Activated T-helper 2 cell treated with anti-CD3 and anti-CD28 coated beads, Interferon-gamma antibody, Interleukin-2, Interleukin-4, amounts not matched to agents 10 μg/mL and 5 μg/mL and 100 μg/mL, durations not matched to agents 14 hours and 24 hours and 36 hours (primary cell): Measurements from ENCODE around the gene HSPA8. TPM values are rescaled to one million over a fixed set of nuclear protein-coding genes. Genes with fewer than 3 reads are reported as not detected.

Source experiments
- DNase-seq: peaks from one replicate; pipeline ENCODE4 v3.0.0; 2021; ENCODE audit warnings: low spot score
- H3K27ac Mint-ChIP-seq: one replicate; pipeline ENCODE4 v1.8.0; 2021; ENCODE audit warnings: mixed read lengths
- H3K27me3 Mint-ChIP-seq: one replicate; pipeline ENCODE4 v1.8.0; 2021; ENCODE audit warnings: low read depth, mixed read lengths
- H3K36me3 Mint-ChIP-seq: one replicate; pipeline ENCODE4 v1.8.0; 2021; ENCODE audit warnings: low read depth, mixed read lengths
- H3K4me1 Mint-ChIP-seq: one replicate; pipeline ENCODE4 v1.8.0; 2021; ENCODE audit warnings: low read depth, mixed read lengths
- H3K4me3 Mint-ChIP-seq: one replicate; pipeline ENCODE4 v1.8.0; 2021; ENCODE audit warnings: low read depth, mild to moderate bottlenecking, moderate library complexity, mixed read lengths
- H3K9me3 Mint-ChIP-seq: one replicate; pipeline ENCODE4 v1.8.0; 2021; ENCODE audit warnings: mixed read lengths
- intact Hi-C: fragments of 100-400 bp; cut with micrococcal nuclease; formaldehyde crosslinking; loops from one replicate; pipeline ENCODE4 v1.15.1; 2023
- total RNA-seq: library from RNA; stranded (reverse); gene quantifications from 2 replicates; pipeline ENCODE4 v1.2.3, GENCODE V29; 2022

The HSPA8 gene
- total RNA-seq, 1 donor from 2014 or later, result 3,975 TPM

DNA sequence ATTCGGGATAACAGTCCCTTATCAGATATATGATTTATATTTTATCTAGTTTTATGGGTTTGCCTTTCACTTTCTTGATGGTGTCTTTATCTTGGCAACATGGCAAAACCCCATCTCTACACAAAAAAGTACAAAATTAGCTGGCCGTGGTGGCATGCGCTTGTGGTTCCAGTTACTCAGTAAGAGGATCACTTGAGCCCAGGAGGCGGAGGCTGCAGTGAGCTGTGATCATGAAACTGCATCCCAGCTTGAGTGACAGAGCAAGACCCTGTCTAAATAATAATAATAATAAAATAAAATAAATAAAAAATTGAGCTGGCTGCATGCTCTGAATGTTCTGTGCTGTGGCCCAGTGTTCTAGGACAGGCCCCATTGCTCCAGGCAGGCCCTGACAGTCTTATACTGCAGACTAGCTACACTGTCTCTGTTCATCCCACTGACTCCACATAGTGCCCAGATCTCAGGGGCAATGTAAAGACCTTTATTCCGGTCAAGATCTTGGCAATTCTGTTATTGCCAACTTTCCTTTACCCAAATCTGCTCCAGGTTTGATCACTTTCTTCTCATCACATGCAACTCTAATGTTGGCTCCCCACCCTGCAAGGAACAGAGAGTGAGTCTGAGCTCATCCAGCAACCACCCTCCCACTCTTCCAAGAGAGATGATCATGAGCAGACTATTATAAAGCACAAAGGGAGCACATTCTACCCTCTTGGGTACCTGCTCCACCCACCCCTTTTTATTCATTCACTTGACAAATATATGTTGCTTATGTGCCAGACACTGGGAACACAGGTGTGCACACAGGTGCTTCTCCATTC lies 8.8 kb downstream of the HSPA8 start:
- Mint-ChIP-seq H3K4me3 (no peak overlapping the region), H3K4me1 (peaks cover 32% of the 10 kb centered on the region), H3K9me3 (no peaks in the 10 kb centered on the region), H3K36me3 (peaks cover 44% of the 10 kb centered on the region), H3K27me3 (peaks cover under 1% of the 10 kb centered on the region), H3K27ac (no peak overlapping the region)
- intact Hi-C loops, result no loop called here
- no peak for DNase-seq

DNA sequence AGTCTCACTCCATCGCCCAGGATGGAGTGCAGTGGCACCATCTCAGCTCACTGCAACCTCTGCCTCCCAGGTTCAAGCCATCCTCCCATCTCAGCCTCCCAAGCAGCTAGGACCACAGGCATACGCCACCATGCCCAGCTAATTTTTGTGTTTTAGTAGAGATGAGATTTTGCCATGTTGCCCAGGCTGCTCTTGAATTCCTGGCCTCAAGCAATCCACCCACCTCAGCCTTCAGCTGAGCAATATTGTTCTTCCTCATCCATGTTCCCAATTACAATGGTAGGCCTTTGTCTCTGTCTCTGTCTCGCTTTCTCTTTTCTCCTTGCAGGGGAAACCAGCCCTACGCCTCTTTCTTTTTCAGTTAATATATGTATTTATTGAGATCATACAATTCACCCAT lies 10.3 kb downstream of the HSPA8 start:
- peaks cover 12% of the 10 kb centered on the region for H3K27me3 Mint-ChIP-seq
- H3K4me3 Mint-ChIP-seq, result no peak overlapping the region
- no peak overlapping the region for H3K27ac Mint-ChIP-seq
- peaks cover 20% of the 10 kb centered on the region for H3K4me1 Mint-ChIP-seq
- peaks cover 29% of the 10 kb centered on the region for H3K36me3 Mint-ChIP-seq
- no peaks in the 10 kb centered on the region for H3K9me3 Mint-ChIP-seq
- intact Hi-C loops, result no loop called here
- DNase-seq, result no peak

DNA sequence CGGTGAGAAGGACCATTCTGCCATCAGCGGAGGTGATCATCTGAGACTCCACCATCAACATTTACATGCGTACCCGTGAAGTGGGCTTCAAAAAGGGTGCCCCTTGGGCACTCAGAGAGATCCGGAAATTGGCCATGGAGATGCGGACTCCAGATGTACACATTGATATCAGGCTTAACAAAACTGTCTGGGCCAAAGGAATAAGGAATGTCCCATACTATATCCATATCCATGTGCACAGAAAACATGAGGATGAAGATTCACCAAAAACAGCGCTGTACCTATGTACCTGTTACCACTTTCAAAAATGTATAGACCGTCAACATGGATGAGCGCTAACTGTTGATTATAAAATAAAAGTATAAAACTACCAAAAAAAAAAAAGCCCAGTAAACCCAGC lies 10.8 kb downstream of the HSPA8 start:
- Mint-ChIP-seq H3K27ac (no peak overlapping the region), H3K36me3 (peaks cover 24% of the 10 kb centered on the region)
- intact Hi-C loops, result no loop called here

DNA sequence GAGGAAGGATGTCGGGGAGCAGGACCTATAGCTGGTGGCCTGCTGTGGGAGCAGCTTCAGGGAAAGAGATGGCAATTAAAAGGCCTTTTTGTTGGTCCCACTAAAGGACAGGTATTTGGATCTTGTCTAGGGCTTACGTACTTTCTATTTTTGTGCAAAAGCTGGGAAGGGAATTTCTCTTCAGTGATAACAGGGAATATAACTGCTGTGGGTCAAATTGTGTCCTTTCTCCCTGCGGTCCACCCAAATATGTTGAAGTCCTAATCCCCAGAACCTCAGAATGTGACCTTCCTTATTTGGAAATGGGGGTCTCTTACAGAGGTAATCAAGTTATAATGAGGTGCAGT lies 14.0 kb downstream of the HSPA8 start:
- no peak for DNase-seq
- H3K27ac Mint-ChIP-seq, result no peak overlapping the region
- H3K36me3 Mint-ChIP-seq, result no peaks in the 10 kb centered on the region
- intact Hi-C loops, result no loop called here
- peaks cover 15% of the 10 kb centered on the region for H3K27me3 Mint-ChIP-seq
- H3K4me1 Mint-ChIP-seq, result no peaks in the 10 kb centered on the region
- no peak overlapping the region for H3K4me3 Mint-ChIP-seq
- no peaks in the 10 kb centered on the region for H3K9me3 Mint-ChIP-seq

More for the DNA sequence above, 10.8 kb downstream of the HSPA8 start:
- Mint-ChIP-seq H3K4me1 (peaks cover 16% of the 10 kb centered on the region), H3K4me3 (no peak overlapping the region), H3K9me3 (no peaks in the 10 kb centered on the region), H3K27me3 (peaks cover 15% of the 10 kb centered on the region)
- no peak for DNase-seq

DNA sequence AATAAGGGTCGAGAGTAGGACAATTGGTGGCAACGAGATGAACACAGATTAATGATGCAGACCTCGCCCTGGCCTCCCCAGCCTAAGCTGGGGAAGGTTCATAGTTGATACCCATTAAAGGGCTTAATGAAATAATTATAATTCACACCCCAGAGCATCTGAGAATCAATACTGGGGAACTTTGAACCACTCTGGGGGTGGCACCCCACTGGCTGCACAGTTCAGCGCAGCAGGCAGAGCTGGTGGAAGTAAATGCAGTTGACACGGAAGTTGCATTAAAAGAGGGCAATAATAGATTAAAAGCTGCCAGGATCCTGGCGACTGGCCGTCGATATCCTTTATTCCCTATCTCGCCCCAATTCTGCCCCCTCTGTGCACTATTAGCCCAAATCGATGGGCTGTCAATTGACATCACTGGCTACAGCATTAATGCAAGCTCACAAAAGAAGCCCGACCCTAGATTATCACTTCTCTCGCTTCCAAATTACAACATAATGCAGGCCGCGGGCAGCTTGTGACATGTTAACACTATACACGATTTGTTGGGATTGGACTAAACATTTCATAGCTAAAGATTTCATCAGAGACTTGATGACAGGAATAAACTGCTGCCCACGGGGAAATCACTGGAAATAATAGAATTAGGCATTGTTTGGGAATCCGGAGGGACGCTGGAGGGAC lies 14.5 kb downstream of the HSPA8 start:
- no peaks in the 10 kb centered on the region for H3K9me3 Mint-ChIP-seq
- no peak overlapping the region for H3K27ac Mint-ChIP-seq
- intact Hi-C loops, result no loop called here
- H3K4me1 Mint-ChIP-seq, result no peaks in the 10 kb centered on the region
- H3K4me3 Mint-ChIP-seq, result no peak overlapping the region
- DNase-seq, result no peak
- H3K27me3 Mint-ChIP-seq, result peaks cover 15% of the 10 kb centered on the region
- no peaks in the 10 kb centered on the region for H3K36me3 Mint-ChIP-seq

DNA sequence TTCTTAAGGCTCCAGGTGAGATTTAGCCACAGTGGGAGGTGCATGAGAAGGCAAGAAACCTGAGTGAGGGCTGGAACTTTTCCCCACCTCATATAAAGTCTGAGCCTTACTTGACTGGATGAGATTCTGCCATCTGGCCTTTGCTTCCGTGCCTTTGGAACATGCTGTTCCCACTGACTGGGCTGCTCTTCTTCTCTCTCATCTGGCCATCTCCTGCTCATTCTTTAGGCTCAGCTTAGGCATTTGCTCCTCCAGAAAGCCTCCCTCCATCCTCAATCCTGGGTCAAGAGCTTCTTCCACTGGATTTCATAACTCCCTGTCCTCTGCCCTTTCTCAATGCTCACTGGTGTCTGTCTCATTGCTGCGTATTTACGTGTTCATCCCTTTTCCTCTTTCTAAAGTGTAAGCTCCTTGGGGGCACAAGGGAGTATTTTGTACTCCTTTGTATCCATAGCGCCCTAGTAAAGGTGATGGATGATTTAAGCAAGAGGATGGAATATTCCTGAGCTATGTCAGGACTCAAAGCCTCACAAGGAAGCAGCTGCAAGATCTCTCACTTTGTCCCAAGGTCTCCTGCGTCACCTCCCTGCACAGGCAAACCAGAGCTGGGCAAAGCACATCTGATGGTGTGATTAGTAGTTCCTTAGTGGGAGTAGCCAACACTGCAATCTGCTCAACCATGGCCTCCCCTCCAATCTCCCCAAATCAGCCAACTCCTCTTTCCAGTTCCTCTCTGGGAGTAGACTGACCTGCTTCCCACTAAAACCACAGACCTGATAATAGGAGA lies 15.3 kb downstream of the HSPA8 start:
- intact Hi-C loops, result no loop called here
- Mint-ChIP-seq H3K27ac (no peak overlapping the region), H3K27me3 (peaks cover 15% of the 10 kb centered on the region), H3K4me1 (no peaks in the 10 kb centered on the region), H3K4me3 (no peak overlapping the region), H3K36me3 (no peaks in the 10 kb centered on the region), H3K9me3 (no peaks in the 10 kb centered on the region)
- no peak for DNase-seq

DNA sequence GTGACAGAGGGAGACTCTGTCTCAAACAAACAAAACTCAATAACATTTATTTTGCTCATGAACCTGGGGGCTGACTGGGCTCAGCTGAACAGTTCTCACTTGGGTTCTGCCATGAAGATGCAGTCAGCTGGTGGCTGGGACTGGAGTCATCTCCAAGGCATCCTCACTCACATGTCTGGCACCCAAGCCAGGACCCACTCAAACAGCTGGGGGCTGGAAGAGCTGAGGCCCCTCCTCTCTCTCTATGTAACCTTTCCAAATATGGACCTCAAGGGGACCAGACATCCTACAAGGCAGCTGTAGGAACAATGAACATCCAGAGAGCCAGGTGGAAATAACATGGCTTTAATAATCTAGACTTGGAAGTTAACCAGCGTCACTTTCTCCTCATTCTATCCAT lies 16.8 kb downstream of the HSPA8 start:
- Mint-ChIP-seq H3K9me3 (no peaks in the 10 kb centered on the region), H3K27ac (no peak overlapping the region), H3K4me1 (no peaks in the 10 kb centered on the region), H3K4me3 (no peak overlapping the region), H3K27me3 (peaks cover 16% of the 10 kb centered on the region), H3K36me3 (no peaks in the 10 kb centered on the region)
- no peak for DNase-seq
- intact Hi-C loops, result no loop called here

DNA sequence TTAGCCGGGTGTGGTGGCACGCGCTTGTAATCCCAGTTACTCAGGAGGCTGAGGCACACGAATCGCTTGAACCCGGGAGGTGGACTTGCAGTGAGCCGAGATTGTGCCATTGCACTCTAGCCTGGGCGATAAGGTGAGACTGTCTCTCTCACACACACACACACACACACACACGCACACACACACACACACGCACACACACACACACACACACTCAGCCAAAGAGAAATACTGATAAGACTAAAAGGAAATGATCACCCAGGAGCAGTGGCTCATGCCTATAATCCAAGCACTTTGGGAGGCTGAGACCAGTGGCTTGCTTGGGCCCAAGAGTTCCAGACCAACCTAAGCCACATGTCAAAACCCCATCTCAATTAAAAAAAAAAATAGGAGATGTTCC lies 20.8 kb downstream of the HSPA8 start:
- no peaks in the 10 kb centered on the region for H3K4me1 Mint-ChIP-seq
- DNase-seq, result no peak
- no peak overlapping the region for H3K27ac Mint-ChIP-seq
- H3K9me3 Mint-ChIP-seq, result no peaks in the 10 kb centered on the region
- no peak overlapping the region for H3K4me3 Mint-ChIP-seq
- H3K27me3 Mint-ChIP-seq, result peaks cover 4% of the 10 kb centered on the region
- H3K36me3 Mint-ChIP-seq, result no peaks in the 10 kb centered on the region
- intact Hi-C loops, result no loop called here

DNA sequence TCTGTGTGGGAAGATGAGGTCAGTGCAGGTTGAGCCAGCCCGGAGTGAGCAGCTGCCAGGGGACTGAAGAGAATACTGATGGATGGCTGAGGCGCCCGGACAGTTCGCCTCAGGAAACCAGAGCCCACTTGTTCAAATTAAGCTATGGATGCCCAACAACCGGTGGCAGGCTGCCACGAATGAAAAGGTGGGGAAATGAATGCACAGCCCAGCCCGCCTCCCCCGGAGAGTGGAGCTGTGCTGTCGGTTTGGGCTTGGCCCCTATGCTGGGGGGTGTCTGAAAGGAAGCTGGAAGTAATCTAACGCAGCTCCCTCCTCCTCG lies 21.9 kb downstream of the HSPA8 start:
- Mint-ChIP-seq H3K9me3 (no peaks in the 10 kb centered on the region), H3K27ac (no peak overlapping the region), H3K27me3 (peaks cover 6% of the 10 kb centered on the region), H3K36me3 (no peaks in the 10 kb centered on the region), H3K4me1 (no peaks in the 10 kb centered on the region), H3K4me3 (no peak overlapping the region)
- intact Hi-C loops, result no loop called here
- DNase-seq, result no peak

DNA sequence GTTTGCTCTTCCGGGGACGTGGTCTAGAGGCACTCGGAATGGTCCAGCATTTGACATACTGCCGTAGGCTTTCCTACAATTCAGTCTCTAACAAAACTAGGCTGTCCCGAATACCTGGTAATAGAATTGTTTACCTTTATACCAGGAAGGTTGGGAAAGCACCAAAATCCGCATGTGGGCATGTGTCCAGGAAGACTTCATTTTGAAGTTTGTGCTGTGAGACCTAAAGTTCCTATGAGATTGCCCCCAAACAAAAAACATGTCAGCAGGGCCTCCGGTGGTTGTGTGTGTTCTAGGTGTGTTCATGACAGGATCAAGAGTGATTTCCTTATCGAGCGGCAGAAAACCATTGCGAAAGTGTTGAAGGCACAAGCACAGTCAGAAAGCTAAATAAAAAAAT lies 26.1 kb downstream of the HSPA8 start:
- no peaks in the 10 kb centered on the region for H3K4me1 Mint-ChIP-seq
- intact Hi-C loops, result no loop called here
- no peak overlapping the region for H3K4me3 Mint-ChIP-seq
- H3K9me3 Mint-ChIP-seq, result no peaks in the 10 kb centered on the region
- no peak for DNase-seq
- no peak overlapping the region for H3K27ac Mint-ChIP-seq
- no peaks in the 10 kb centered on the region for H3K36me3 Mint-ChIP-seq
- H3K27me3 Mint-ChIP-seq, result peaks cover 10% of the 10 kb centered on the region

DNA sequence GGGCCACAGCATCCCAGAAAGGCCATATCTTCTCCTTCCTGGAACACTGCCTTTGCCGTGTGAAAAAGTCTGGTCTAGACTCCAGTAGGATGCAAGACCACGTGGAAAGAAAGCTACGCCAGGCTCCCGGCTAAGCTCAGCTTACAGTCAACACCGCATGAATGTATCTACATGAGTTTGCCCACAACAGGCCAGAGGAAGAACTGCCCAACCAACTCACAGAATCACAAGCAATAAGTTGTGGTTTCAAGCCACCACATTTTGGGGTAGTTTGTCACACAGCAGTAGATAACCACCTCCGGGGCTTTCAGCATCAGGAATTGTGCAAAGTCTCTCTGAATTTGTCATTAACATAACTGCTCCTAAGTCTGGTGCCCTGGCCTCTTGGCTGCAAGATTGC lies 27.3 kb downstream of the HSPA8 start:
- H3K27ac Mint-ChIP-seq, result no peak overlapping the region
- H3K9me3 Mint-ChIP-seq, result no peaks in the 10 kb centered on the region
- intact Hi-C loops, result no loop called here
- no peak for DNase-seq
- H3K36me3 Mint-ChIP-seq, result no peaks in the 10 kb centered on the region
- H3K27me3 Mint-ChIP-seq, result peaks cover 9% of the 10 kb centered on the region
- H3K4me3 Mint-ChIP-seq, result no peak overlapping the region
- no peaks in the 10 kb centered on the region for H3K4me1 Mint-ChIP-seq

DNA sequence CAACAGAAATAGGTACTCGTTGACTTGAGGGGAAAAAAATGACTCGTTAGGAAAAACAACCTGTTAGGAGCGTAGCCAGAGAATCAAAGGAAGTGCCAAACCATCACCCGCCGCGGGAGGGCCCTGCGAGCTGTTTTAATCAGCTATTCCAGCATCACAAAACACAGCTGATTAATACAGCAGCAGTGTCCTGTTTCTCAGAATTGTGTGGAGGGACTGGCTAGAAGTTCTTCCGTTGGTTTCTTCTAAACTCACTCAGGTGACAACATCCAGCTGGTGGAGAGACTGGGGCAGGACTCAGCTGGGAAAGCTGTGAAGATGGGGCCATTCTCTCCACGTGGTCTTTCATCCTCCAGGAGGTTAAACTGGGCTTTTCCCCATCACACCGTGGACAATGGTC lies 28.0 kb downstream of the HSPA8 start:
- Mint-ChIP-seq H3K4me1 (no peaks in the 10 kb centered on the region), H3K4me3 (no peak overlapping the region), H3K27ac (no peak overlapping the region), H3K9me3 (no peaks in the 10 kb centered on the region), H3K36me3 (no peaks in the 10 kb centered on the region), H3K27me3 (peaks cover 9% of the 10 kb centered on the region)
- intact Hi-C loops, result no loop called here
- no peak for DNase-seq

DNA sequence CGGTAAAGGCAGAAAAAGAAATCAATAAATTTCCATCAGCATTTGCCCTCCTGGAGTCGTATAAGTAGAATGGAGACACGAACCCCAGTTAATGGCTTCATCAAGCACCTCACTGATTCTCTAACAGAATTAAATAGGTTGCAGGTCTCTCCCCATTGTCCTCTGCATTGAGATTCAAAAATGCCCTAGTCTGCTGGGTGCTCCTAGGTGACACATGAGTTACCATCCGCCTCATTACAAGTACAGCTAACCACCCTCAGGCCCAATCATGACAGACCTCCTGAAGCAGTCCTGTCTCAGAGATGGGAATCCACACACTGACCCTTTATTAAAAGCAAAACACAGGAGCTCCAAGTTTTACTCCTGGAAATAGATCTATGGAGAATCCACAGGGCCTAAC lies 31.4 kb downstream of the HSPA8 start:
- intact Hi-C loops, result no loop called here

More for the DNA sequence above, 31.4 kb downstream of the HSPA8 start:
- H3K9me3 Mint-ChIP-seq, result no peaks in the 10 kb centered on the region
- no peaks in the 10 kb centered on the region for H3K4me1 Mint-ChIP-seq
- H3K27ac Mint-ChIP-seq, result no peak overlapping the region
- no peak for DNase-seq
- H3K36me3 Mint-ChIP-seq, result no peaks in the 10 kb centered on the region
- no peak overlapping the region for H3K4me3 Mint-ChIP-seq
- peaks cover 10% of the 10 kb centered on the region for H3K27me3 Mint-ChIP-seq
